GM12872 (cell line): Measurements from ENCODE around the gene SAMD4A.

Source experiments
- CTCF ChIP-seq: IDR thresholded peaks from 3 replicates; pipeline ENCODE4 v1.5.1; 2011; ENCODE audit warnings: low read depth, mild to moderate bottlenecking, low read length, moderate library complexity; ENCODE audit not compliant: insufficient read depth

The SAMD4A gene

GRCh38 chr14:54738009-54738408 is 171.1 kb downstream of the SAMD4A start:
- TF ChIP-seq CTCF, result no peak

- no peak for TF ChIP-seq CTCF
These were observed 172.6 kb downstream of the SAMD4A start for GRCh38 chr14:54739514-54739913.

GRCh38 chr14:54742492-54743350 is 175.8 kb downstream of the SAMD4A start:
- TF ChIP-seq CTCF, result no peak

- no peak for TF ChIP-seq CTCF
These were observed 176.5 kb downstream of the SAMD4A start for GRCh38 chr14:54743382-54743781.

- TF ChIP-seq CTCF, result no peak
These were observed 179.1 kb downstream of the SAMD4A start for GRCh38 chr14:54746019-54746418.

- no peak for TF ChIP-seq CTCF
These were observed 180.7 kb downstream of the SAMD4A start for GRCh38 chr14:54747616-54748015.

GRCh38 chr14:54749180-54749579 is 182.3 kb downstream of the SAMD4A start:
- TF ChIP-seq CTCF, result no peak
